Renal pelvis (tissue), 4 donors: ENCODE results near the gene GSE1. TPM values are rescaled to one million over a fixed set of nuclear protein-coding genes. Genes with fewer than 3 reads are reported as not detected.

ENCODE experiments used
- DNase-seq: peaks from one replicate; pipeline ENCODE4 v3.0.0-alpha.2; 2013
- polyA plus RNA-seq, 3 donors: library from polyadenylated mRNA; unstranded; fragments of 120-200 nt; gene quantifications; one replicate each; pipeline ENCODE4 v1.2.1, GENCODE V29; 2013; ENCODE audit not compliant: insufficient read length in 3 of 3

GSE1 gene
- polyA plus RNA-seq, 3 donors, result 66.7 to 81.1 (median 76.1) TPM

DNA sequence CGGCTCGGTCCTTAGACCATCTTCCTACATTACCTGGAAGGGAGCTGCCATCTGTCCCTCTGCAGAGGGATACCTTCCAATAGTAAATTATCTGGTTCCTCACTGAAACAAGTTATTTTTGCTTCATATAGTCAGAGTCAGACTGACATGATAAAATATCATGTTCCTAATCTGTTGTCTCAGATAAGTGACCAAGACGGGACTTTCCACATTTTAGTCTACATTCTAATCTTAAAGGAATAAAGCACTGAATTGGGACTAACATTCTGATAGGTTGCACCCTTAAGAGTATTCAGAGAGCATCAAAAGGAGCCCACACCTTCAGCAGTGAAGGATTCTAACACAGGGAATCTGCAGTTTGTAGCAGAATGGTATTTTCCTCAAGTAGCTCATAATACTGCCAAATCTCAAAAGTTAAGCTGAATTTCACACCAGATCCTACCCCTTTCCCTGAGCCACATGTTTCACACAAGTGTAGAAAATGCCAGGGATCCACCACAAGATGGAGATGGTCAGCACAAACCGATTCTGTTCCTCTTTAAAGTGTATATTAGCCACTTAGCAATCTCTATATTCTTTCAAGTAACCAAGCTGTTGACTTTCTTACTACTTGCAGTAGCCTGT lies 62.2 kb downstream of the GSE1 start:
- no peak for DNase-seq

GRCh38 chr16:85676466-85676865 lies 63.3 kb downstream of the GSE1 start:
- DNase-seq, result no peak

GRCh38 chr16:85677383-85677967 lies 64.4 kb downstream of the GSE1 start:
- DNase-seq, result no peak

GRCh38 chr16:85678016-85678415 lies 64.9 kb downstream of the GSE1 start:
- DNase-seq, result no peak

GRCh38 chr16:85678821-85679220 lies 65.7 kb downstream of the GSE1 start:
- DNase-seq, result no peak

DNA sequence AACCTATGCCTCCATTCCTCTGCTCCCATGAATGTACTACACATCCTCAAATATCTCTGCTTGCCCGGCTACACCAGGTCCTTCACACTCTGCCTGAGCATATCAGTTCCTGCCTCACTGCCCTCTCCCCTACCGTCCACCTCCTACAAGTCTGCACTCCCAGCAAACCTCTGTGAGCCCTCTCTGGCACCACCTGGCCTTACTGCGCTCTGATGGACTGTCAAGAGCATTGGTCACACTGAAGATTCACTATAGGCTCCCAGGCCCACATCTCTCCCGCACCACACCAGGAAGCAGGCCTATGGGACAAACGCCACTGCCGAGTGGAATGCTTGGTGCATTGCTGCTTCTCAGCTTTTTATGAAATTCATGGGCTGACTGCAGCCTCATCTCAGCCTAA lies 66.7 kb downstream of the GSE1 start:
- no peak for DNase-seq

GRCh38 chr16:85680352-85680944 lies 67.3 kb downstream of the GSE1 start:
- no peak for DNase-seq

- no peak for DNase-seq
Observed at GRCh38 chr16:85681255-85681654, 68.1 kb downstream of the GSE1 start.

DNA sequence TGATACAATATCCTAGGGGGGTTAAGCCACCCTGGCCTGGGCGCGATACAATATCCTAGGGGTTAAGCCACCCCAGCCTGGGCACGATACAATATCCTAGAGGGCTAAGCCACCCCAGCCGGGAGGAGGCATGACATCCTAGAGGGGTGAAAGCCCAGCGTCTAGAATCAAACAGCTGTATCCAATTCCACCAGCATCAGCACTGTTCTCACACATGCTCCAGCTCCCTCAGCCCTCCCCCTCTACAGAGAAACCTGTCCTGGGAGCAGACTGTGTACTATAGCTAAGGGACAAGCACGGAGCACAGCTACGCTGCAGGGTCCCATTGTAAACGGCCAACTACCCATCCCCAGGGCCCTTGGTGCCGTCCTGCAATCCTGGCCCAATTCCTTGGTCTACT lies 69.4 kb downstream of the GSE1 start:
- no peak for DNase-seq

DNA sequence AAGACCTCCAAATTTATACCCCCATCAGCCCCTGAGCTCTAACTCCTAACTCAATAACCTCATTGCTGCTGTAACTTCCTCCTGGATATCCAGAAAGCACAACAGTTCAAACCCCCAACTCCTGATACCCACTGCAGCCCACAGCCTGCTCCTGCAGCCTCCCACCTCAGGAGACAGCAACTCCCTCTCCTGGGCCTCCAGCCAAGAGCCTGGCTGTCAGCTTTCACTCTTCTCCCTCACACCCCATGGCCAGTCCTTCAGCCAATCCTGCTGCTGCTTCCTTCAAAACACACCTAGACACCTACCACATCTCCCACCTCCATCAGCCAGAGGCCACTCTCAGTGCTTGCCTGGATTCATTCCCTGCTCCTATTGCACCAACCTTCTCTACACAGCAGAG lies 70.2 kb downstream of the GSE1 start:
- no peak for DNase-seq

DNA sequence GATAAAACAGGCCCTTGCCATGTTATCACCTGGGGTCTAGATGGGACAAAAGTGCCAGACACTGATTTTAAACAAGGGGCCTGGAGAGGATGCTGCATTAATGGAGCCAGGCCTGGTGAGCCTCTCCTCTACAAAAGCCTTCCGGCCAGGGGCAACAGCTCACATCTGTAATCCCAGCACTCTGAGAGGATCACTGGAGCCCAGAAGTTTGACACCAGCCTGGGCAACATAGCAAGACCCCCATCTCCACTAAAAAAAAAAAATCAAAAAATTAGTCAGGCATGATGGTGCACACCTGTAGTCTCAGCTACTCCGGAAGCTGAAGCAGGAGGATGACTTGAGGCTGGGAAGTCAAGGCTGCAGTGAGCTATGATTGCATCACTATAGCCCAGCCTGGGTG lies 72.1 kb downstream of the GSE1 start:
- no peak for DNase-seq

- DNase-seq, result no peak
Observed at GRCh38 chr16:85686912-85687591, 73.9 kb downstream of the GSE1 start.

DNA sequence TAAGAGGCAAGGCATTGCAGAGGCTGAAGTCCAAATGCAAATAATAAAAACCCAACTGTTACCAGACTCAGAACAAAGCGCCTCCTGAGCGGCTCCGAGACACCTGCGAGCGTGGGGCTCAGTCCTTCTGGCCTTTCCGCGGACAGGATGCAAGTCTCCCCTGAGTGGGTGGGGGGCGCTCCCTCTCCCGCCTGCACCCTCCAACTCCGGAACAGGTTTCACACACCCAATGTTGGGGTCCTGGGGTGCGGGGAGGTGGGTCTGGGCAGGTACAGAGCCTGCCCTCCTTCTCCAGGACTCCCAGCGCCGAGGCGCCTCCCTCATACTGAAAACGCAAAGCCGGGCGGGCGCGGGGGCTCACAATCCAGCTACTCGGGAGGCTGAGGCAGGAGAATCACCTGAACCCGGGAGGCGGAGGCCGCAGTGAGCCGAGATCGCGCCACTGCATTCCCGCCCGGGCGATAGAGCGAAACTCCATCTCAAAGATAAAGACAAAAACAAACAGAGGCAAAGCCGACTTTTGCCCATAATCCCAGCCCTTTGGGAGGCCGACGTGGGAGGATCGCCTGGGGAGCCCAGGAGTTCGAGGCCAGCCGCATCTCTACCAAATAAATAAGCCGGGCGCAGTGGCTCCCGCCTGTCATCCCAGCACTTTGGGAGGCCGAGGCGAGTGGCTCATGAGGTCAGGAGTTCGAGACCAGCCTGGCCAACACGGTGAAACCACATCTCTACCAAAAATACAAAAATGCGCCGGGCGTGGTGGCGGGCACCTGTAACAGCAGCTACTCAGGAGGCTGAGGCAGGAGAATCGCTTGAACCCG lies 74.7 kb downstream of the GSE1 start:
- no peak for DNase-seq

DNA sequence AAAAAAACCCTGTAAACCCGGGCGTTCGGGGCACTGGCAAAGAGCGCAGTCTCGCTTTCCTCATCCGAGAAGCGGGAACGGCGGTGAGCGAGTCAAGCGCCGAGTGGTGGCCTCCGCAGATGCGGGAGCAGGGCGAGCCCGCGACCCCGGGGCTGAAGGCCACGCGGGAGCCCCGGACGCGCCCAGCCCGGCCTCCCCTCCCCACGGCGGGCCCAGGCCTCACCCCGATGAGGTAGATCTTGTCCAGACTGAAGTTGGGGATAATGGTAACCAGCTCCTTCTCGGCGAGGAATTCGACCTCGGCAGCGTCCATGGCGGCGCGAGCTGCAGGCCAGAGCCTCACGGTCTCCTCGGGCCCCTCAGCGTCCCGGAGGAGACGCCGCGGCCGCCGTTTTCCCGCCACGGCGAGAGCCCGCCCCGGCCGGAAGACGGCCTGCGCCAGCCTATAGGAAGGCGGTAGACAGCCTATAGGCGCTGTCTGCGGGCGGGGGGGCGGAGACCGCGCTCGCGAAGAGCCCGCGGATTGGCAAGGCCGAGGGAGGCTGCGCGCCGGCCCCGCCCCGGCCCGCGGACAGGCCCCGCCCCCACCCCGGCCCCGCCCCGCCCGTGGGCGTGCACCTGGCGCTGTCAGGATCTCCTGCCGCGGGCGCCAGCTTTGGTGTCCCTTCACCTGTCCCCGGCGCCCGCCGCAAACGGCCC lies 75.6 kb downstream of the GSE1 start, which contains the start of gene GINS2:
Gene GINS2 (minus strand): TSS at position 369 of the 699 bp plus-strand sequence. CDS start 56 bp downstream, at position 313.
- DNase-seq, result peak; percentile 89

DNA sequence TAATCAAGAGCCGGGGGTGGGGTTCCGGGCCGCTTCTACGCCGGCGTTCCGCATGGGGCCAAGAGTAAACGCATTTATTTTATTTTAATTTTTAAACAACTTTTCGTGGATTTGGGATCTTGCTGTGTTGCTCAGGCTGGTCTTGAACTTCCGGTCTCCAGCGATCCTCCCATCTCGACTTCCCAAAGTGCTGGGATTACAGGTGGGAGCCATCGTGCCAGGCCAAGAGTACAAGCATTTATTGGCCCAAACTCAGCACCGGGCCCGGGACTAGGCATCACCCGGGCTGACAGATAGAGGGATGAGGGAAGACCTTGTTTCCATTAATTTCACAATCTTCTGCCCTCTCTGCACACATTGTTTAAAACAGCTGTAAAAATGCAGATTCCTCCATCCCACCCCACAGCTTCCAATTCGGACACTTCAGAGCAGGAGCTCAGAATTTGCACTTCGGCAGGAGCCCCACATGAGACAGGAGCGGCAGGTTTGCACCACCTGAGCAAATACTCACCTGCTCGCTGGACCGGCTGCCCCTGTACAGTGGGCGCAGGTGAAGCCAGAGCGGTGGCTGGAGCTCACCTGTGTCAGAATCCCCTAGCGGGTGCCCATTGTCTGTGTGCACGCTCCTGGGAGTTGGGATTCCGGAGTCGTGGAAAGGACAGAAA lies 76.3 kb downstream of the GSE1 start:
- no peak for DNase-seq

DNA sequence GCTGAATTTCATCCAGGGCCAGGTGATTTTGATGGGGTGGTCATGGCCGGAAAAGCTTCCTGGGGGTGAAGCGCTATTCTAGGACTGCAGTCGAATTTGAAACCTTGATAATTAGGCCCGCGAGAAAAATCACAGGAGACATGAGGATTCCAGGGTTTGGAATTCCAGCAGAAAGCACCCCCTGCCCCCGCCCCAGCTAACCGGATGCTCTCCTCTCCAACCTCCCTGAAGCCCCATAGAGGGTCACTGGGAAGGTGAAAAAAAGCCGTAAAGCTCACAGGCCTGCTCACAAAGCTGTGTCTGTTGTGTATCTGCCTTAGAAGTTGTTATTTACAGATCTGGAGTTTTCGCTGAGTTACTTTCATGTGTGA lies 76.8 kb downstream of the GSE1 start:
- no peak for DNase-seq

DNA sequence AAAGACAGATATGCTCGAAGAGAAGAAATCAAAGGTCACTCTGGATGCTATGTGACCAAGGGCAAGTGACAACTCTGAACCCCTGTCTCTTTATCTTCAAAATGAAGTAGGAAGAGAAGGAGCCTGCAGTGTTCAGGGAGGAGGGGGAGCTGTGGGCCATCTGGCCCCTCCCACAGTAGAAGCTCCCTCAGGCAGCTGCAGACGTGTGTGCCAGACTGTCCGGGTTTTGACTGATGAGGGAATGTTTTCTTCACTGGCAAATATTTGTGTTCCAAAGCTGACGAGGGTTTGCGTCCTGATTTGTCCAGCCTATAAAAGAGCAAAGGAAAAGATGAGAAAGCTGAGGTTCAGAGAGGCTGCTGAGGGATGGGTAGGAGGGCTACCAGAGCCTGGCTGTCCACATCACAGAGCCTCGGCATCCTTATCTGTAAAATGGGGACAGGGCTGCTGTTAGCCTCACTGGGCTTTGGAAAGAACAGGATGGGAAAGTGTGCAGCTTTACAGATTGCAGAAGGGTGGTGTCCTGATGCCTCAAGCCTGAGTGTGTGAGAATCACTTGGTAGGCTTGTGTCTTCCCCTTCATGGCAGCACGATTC lies 77.4 kb downstream of the GSE1 start:
- no peak for DNase-seq

GRCh38 chr16:85695196-85696128 lies 82.3 kb downstream of the GSE1 start:
- no peak for DNase-seq

DNA sequence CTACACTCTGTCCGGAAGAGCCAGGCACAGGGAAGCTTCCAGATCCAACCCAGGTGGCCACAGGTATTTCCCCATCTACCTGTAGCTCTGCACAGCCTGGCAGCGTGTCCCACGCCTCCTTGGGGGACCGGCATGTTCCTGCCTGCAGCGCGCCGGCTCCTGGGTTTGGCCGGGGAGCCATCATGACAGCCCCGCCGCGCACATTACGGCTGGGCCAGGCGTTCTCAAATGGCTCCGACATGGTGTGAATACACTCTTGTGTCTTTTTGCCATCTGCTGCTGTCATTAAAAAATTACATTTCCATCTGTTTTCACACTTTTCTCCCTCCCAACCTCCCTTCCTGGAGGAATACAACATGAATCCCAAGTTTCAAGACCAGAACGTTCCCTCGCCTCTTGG lies 83.7 kb downstream of the GSE1 start:
- no peak for DNase-seq
